Neural cell (in vitro differentiated cells): ENCODE measurements around the gene TMEM86A. TPM values are rescaled to one million over a fixed set of nuclear protein-coding genes. Genes with fewer than 3 reads are reported as not detected.

Experiments
- H2AFZ ChIP-seq: fragments of 200-600, 300-800 bp; sonication (generic), shearing (Covaris generic); 2 replicates; pipeline ENCODE4 v1.6.0; 2014; ENCODE audit warnings: low read depth, mild to moderate bottlenecking, antibody characterized with exemption, low read length, moderate library complexity
- H3F3A ChIP-seq: fragments of 200-600 bp; shearing (Covaris generic); 2 replicates; pipeline ENCODE4 v1.6.1; 2016; ENCODE audit warnings: mild to moderate bottlenecking, moderate library complexity, mixed read lengths, antibody characterized with exemption, low read length; ENCODE audit not compliant: insufficient read depth, poor library complexity, severe bottlenecking
- H3K27ac ChIP-seq: fragments of 200-600, 300-800 bp; sonication (generic), shearing (Covaris generic); 2 replicates; pipeline ENCODE4 v1.5.1; 2014; ENCODE audit warnings: mild to moderate bottlenecking, low read length, moderate library complexity
- H3K27me3 ChIP-seq: fragments of 300-800, 200-600 bp; sonication (generic), shearing (Covaris generic); 2 replicates; pipeline ENCODE4 v1.6.0; 2014; ENCODE audit warnings: mild to moderate bottlenecking, low read depth, low read length, moderate library complexity; ENCODE audit not compliant: insufficient read depth
- H3K36me3 ChIP-seq: fragments of 300-800, 200-600 bp; sonication (generic), shearing (Covaris generic); 2 replicates; pipeline ENCODE4 v1.5.1; 2014; ENCODE audit warnings: mild to moderate bottlenecking, antibody characterized with exemption, low read length, moderate library complexity; ENCODE audit not compliant: insufficient read depth
- H3K4me2 ChIP-seq: fragments of 300-800, 200-600 bp; sonication (generic), shearing (Covaris generic); 2 replicates; pipeline ENCODE4 v1.6.0; 2014; ENCODE audit warnings: mild to moderate bottlenecking, low read length
- H3K4me3 ChIP-seq: fragments of 300-800, 200-600 bp; sonication (generic), shearing (Covaris generic); 2 replicates; pipeline ENCODE4 v1.5.1; 2014; ENCODE audit warnings: mild to moderate bottlenecking, low read length, moderate library complexity
- H3K79me2 ChIP-seq: fragments of 200-600 bp; shearing (Covaris generic); replicated peaks from 2 replicates; pipeline ENCODE4 v1.6.0; 2014; ENCODE audit warnings: mild to moderate bottlenecking, low read length, moderate library complexity; ENCODE audit not compliant: insufficient read depth
- H3K9ac ChIP-seq: fragments of 300-800, 200-600 bp; sonication (generic), shearing (Covaris generic); 2 replicates; pipeline ENCODE4 v1.6.1; 2016; ENCODE audit warnings: mild to moderate bottlenecking, low read length, mixed read lengths
- H3K9me2 ChIP-seq: fragments of 200-600 bp; shearing (Covaris generic); 2 replicates; pipeline ENCODE4 v1.6.1; 2016; ENCODE audit warnings: mild to moderate bottlenecking, low read length, mixed read lengths; ENCODE audit not compliant: insufficient read depth
- H3K9me3 ChIP-seq: fragments of 200-600, 300-800 bp; sonication (generic), shearing (Covaris generic); 2 replicates; pipeline ENCODE4 v1.6.1; 2016; ENCODE audit warnings: mild to moderate bottlenecking, mixed run types, low read length, moderate library complexity, mixed read lengths
- H4K20me1 ChIP-seq: fragments of 200-600 bp; shearing (Covaris generic); 2 replicates; pipeline ENCODE4 v1.6.1; 2016; ENCODE audit warnings: mild to moderate bottlenecking, mixed run types; ENCODE audit not compliant: insufficient read depth
- CTCF ChIP-seq: fragments of 450-650 bp; IDR thresholded peaks from 2 replicates; pipeline ENCODE4 v1.5.1; 2014; ENCODE audit warnings: antibody characterized with exemption, mild to moderate bottlenecking, moderate library complexity; ENCODE audit not compliant: poor library complexity, severe bottlenecking
- EP300 ChIP-seq: fragments of 450-650 bp; conservative IDR thresholded peaks from 2 replicates; pipeline ENCODE4 v1.6.1; 2014; ENCODE audit warnings: antibody characterized with exemption, mild to moderate bottlenecking, moderate library complexity; ENCODE audit not compliant: poor library complexity, severe bottlenecking
- EZH2 ChIP-seq: fragments of 200-600, 300-800 bp; shearing (Covaris generic), sonication (generic); IDR thresholded peaks from 2 replicates; pipeline ENCODE4 v1.6.1; 2014; ENCODE audit warnings: antibody characterized with exemption, low read length, borderline replicate concordance, mild to moderate bottlenecking; ENCODE audit not compliant: insufficient read depth, poor library complexity, severe bottlenecking
- MXI1 ChIP-seq: fragments of 450-650 bp; conservative IDR thresholded peaks from 2 replicates; pipeline ENCODE4 v1.6.1; 2014; ENCODE audit warnings: antibody characterized with exemption, mild to moderate bottlenecking; ENCODE audit not compliant: poor library complexity, severe bottlenecking
- POLR2AphosphoS5 ChIP-seq: IDR thresholded peaks from 2 replicates; pipeline ENCODE4 v1.6.1; 2012
- RAD21 ChIP-seq: fragments of 450-650 bp; conservative IDR thresholded peaks from 2 replicates; pipeline ENCODE4 v1.6.1; 2014; ENCODE audit warnings: antibody characterized with exemption, mild to moderate bottlenecking, moderate library complexity
- SMC3 ChIP-seq: fragments of 450-650 bp; conservative IDR thresholded peaks from 2 replicates; pipeline ENCODE4 v1.6.1; 2014; ENCODE audit warnings: antibody characterized with exemption, mild to moderate bottlenecking, moderate library complexity; ENCODE audit not compliant: poor library complexity
- TAF1 ChIP-seq: IDR thresholded peaks from 2 replicates; pipeline ENCODE4 v1.6.1; 2012; ENCODE audit warnings: low read depth
- polyA plus RNA-seq: library from polyadenylated mRNA; depleted of rRNA; stranded (reverse); fragments of >200 nt; gene quantifications from 2 replicates; pipeline ENCODE4 v1.2.3, GENCODE V29; 2014
- TF ChIP-seq, protein P1 (sequence below): IDR thresholded peaks from 2 replicates; pipeline ENCODE4 v1.6.1; 2012; ENCODE audit warnings: borderline replicate concordance

TMEM86A gene
- polyA plus RNA-seq, 1 donor from 2014 or later, result 3.3 TPM

DNA sequence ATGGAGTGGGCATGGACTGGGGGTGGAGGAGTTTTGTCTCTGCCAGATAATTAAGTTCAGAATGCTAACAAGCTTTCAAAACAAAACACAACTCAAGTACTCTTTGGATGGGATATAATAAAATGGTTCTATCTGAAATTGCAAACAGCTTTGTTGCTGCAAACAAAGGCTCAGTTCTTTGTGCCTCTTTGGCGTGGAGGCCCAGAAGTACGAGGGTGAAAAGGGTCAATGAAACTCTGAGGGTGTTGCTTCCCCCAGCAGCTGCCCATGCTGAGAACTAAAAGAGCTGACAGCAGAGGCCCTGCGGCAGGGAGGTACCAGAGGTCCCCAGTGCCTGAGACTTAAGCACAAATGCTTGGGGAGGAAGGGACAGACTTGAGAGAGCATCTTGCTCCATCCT, 53.9 kb downstream of the TMEM86A start:
- Histone ChIP-seq H3F3A (no peaks in the 10 kb centered on the region), H3K4me2 (no peak overlapping the region), H4K20me1 (no peaks in the 10 kb centered on the region), H2AFZ (no peak overlapping the region), H3K9me2 (no peaks in the 10 kb centered on the region), H3K9ac (no peak overlapping the region), H3K79me2 (no peaks in the 10 kb centered on the region), H3K4me3 (no peak overlapping the region), H3K27me3 (no peaks in the 10 kb centered on the region), H3K36me3 (no peaks in the 10 kb centered on the region), H3K9me3 (no peaks in the 10 kb centered on the region), H3K27ac (no peak overlapping the region)
- TF ChIP-seq, protein P1, sequence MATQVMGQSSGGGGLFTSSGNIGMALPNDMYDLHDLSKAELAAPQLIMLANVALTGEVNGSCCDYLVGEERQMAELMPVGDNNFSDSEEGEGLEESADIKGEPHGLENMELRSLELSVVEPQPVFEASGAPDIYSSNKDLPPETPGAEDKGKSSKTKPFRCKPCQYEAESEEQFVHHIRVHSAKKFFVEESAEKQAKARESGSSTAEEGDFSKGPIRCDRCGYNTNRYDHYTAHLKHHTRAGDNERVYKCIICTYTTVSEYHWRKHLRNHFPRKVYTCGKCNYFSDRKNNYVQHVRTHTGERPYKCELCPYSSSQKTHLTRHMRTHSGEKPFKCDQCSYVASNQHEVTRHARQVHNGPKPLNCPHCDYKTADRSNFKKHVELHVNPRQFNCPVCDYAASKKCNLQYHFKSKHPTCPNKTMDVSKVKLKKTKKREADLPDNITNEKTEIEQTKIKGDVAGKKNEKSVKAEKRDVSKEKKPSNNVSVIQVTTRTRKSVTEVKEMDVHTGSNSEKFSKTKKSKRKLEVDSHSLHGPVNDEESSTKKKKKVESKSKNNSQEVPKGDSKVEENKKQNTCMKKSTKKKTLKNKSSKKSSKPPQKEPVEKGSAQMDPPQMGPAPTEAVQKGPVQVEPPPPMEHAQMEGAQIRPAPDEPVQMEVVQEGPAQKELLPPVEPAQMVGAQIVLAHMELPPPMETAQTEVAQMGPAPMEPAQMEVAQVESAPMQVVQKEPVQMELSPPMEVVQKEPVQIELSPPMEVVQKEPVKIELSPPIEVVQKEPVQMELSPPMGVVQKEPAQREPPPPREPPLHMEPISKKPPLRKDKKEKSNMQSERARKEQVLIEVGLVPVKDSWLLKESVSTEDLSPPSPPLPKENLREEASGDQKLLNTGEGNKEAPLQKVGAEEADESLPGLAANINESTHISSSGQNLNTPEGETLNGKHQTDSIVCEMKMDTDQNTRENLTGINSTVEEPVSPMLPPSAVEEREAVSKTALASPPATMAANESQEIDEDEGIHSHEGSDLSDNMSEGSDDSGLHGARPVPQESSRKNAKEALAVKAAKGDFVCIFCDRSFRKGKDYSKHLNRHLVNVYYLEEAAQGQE, result no peak
- TF ChIP-seq SMC3 (no peak), EP300 (no peak), MXI1 (no peak), POLR2AphosphoS5 (no peak), CTCF (no peak), RAD21 (no peak), TAF1 (no peak), EZH2 (no peak)

DNA sequence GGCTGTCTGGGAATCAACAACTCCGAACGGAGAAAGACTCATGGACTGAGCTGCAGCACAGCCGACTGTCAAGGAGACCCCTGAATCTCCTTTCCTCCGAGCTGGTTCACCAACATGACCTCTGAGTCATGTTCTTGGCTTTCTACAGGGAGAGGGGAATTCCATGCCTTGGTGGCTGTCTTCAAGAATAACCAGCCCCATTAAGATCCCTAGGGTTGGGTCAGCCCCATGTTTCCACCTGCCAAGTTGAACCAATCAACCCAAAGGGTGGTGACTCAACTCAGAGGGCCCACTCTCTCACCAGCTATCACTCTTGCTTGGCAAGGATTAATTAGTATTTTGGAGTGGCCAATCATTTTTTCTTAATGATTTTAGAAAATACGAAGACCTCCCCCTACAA, 55.7 kb downstream of the TMEM86A start:
- no peak overlapping the region for H2AFZ ChIP-seq
- H3K79me2 ChIP-seq, result no peaks in the 10 kb centered on the region
- no peak overlapping the region for H3K9ac ChIP-seq
- no peak overlapping the region for H3K27ac ChIP-seq
- no peaks in the 10 kb centered on the region for H3K9me2 ChIP-seq
- H4K20me1 ChIP-seq, result no peaks in the 10 kb centered on the region
- H3K36me3 ChIP-seq, result no peaks in the 10 kb centered on the region
- H3F3A ChIP-seq, result no peaks in the 10 kb centered on the region
- H3K4me3 ChIP-seq, result no peak overlapping the region
- no peaks in the 10 kb centered on the region for H3K27me3 ChIP-seq
- TF ChIP-seq RAD21, result no peak
- no peak for TF ChIP-seq CTCF
- TF ChIP-seq EZH2, result no peak
- TF ChIP-seq TAF1, result no peak
- TF ChIP-seq MXI1, result no peak
- TF ChIP-seq, protein P1, result no peak
- TF ChIP-seq POLR2AphosphoS5, result no peak
- no peak for TF ChIP-seq SMC3
- no peaks in the 10 kb centered on the region for H3K9me3 ChIP-seq
- no peak overlapping the region for H3K4me2 ChIP-seq
